ENCODE results near the gene FYB1.

GRCh38 chr5:39219437-39219836 is at the start of gene FYB1:
- TF ChIP-seq POLR2A (IDR thresholded peaks at IDR 0.05): no peak
- TF ChIP-seq EP300 (IDR thresholded peaks at IDR 0.05): no peak
- TF ChIP-seq, protein P1, sequence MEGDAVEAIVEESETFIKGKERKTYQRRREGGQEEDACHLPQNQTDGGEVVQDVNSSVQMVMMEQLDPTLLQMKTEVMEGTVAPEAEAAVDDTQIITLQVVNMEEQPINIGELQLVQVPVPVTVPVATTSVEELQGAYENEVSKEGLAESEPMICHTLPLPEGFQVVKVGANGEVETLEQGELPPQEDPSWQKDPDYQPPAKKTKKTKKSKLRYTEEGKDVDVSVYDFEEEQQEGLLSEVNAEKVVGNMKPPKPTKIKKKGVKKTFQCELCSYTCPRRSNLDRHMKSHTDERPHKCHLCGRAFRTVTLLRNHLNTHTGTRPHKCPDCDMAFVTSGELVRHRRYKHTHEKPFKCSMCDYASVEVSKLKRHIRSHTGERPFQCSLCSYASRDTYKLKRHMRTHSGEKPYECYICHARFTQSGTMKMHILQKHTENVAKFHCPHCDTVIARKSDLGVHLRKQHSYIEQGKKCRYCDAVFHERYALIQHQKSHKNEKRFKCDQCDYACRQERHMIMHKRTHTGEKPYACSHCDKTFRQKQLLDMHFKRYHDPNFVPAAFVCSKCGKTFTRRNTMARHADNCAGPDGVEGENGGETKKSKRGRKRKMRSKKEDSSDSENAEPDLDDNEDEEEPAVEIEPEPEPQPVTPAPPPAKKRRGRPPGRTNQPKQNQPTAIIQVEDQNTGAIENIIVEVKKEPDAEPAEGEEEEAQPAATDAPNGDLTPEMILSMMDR (IDR thresholded peaks at IDR 0.05): no peak

Measured in stomach (tissue), 4 donors.